HG02623 (cell line): ENCODE measurements around the gene ECHS1.
"Not testable (repeated sequence)": the region's sequence is repeated elsewhere in the genome, so short reads cannot be mapped to it uniquely, and the experiment has no call there.

Experiments used
- ATAC-seq: cut with Tn5 transposase; IDR thresholded peaks from one replicate; pipeline ENCODE4 v1.9.1; 2021; ENCODE audit warnings: moderate library complexity; ENCODE audit not compliant: unreplicated experiment

The ECHS1 gene

GRCh38 chr10:133379801-133380666 is 6.9 kb upstream of the ECHS1 start:
- no peak for ATAC-seq

DNA sequence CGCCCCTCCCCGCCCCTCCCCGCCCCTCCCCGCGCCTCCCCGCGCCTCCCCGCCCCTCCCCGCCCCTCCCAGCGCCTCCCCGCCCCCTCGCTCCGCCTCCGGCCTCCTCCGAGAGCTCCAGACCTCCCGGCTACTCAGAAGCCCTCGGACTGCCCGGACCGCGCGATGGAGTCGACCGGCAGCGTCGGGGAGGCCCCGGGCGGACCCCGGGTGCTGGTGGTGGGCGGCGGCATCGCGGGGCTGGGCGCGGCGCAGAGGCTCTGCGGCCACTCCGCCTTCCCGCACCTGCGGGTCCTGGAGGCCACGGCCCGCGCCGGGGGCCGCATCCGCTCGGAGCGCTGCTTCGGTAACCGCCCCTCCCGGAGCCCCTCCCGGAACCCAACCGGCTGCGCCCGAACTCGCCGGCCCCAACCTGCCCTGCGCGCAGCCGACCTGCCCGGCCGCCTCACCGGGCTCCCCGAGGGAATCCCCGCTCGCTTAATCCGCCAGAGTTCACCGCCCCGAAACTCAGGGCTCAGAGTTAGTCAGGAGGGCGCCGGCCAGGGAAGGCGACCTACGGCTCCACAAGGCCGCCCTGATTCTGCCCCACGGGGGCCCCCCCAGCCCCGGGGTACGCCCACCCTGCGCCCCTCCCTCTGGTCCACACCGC is 6.1 kb upstream of the ECHS1 start, which contains the start of gene PAOX:
TSS of gene PAOX (plus strand) at position 111 of the 649 bp plus-strand sequence. CDS start at position 166, 55 bp downstream.
- peak; percentile 50 for ATAC-seq

- ATAC-seq = no peak
Observed at GRCh38 chr10:133378251-133379096, 5.3 kb upstream of the ECHS1 start.

- no peak for ATAC-seq
Observed at GRCh38 chr10:133377818-133378250, 4.7 kb upstream of the ECHS1 start.

DNA sequence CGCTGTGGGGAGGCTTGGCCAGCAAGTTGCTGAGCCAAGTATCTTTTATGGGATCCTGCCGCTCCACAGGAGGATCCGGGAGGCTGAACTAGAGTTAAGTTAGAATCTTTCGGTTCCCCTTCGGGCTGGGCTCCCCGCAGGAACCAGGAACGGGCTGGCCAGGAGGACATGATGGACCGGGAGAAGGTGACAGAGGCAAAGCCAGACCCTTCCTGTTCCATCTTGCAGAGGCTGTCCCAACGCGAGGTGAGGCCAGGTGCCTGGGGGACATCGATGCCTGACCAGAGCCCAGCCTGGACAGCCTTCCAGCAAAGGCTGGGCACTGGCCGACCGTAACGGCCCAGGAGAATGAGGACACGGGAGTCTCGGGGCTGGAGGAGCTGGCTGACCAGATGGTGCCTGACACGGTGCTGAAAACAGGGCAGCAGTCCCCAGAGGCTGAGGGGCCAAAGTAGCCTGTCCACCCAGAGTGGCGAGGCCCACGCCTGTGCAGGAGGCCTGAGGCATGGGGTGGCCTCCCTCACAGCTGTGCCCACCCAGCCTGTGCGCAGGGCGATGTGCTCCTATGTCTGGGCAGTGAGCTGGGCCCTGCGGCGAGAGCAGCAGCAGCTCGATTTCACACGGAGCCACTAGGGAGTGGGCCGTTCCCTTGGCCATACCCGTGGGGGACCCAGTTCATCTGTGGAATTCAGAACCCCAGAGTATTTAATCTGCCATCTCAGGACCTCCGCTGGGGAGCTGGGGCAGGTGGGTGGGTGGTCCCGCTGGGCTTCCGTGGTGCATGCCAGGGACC is 4.1 kb upstream of the ECHS1 start:
- no peak for ATAC-seq

GRCh38 chr10:133376183-133376582 is 3.0 kb upstream of the ECHS1 start:
- not testable (repeated sequence) for ATAC-seq

DNA sequence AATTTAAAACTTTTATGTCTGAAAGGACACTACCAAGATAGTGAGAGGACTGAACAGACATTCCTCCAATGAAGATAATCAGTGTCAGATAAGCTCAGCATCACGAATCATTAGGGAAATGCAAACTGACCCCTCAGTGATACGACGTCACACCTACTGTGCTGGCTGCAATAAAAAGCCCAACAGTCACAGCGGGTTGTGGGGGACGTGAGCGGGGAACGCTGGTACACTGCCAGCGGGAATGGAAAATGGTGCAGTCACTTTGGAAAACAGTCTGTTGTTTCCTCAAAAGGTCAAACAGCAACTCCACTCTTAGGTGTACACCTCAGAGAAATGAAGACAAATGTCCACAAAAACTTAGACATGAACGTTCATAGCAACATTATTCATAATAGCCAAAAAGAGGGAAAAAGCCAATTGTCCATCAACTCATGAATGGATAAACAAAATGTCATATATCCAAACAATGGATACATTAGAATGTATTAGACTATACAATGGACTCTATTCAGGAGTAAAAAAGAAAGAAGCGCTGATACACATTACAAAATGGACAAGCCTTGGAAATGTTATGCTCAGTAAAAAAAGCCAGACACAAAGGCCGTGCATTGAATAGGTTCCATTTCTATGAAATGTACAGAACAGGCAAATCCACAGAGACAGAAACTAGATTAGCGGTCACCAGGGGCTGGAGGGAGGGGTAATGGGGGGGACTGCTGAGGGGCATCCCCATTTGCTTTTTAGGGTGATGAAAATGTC is 2.4 kb upstream of the ECHS1 start:
- no peak for ATAC-seq

GRCh38 chr10:133372507-133372906 is 647 bp downstream of the ECHS1 start:
- ATAC-seq = no peak

DNA sequence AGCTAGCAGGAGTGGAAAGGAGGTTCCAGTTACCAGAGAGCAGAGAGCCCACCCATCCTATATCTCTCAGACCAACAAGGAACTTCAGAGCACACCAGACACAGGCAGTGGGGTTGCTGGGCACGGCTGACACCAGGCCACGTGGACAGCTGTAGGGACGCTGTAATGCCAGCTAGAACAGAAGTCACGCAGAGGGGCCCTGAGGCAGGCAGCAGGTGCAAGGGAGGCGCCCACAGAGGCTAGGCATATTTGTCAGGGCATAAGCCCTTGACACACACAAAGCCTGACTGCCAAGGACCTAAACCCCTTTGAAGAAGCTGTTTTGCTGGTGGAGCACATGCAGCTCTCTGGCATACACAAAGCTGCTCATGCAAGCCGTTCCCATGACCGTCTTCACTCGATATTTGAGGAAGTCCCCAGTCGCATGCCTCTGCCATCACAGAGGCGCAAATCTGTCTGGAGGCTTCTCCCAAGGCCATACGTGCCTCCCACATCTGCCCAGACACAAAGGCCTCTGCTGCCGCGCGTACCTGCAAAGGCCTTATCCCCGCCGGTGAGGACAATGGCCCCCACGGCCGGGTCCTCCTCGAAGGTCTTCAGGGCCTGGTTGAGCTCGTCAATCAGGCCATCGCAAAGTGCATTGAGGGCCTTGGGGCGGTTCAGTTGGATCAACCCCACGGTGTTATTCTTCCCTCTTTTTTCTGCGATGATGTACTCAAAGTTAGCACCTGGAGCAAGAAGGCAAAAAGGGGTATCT is 2.9 kb downstream of the ECHS1 start:
- no peak for ATAC-seq

GRCh38 chr10:133368153-133368552 is 5.0 kb downstream of the ECHS1 start:
- no peak for ATAC-seq

DNA sequence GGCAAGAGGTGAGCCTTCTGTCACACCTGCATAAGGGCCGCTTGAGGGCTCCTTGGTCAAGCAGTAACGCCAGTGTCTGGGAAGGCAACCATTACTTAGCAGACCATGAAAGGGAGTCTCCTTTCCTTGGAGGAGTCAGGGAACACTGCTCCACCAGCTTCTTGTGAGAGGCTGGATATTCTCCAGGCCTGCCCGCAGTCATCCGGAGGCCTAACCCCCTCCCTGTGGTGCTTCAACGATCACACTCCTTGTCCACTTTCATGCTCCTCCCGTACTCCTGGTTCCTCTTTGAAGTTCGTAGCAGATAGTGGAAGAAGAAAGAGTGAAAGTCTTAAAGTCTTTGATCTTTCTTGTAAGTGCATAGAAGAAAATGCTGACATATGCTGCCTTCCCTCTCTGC is 5.7 kb downstream of the ECHS1 start:
- ATAC-seq = not testable (repeated sequence)

- ATAC-seq = no peak
Observed at GRCh38 chr10:133366751-133367150, 6.4 kb downstream of the ECHS1 start.

- no peak for ATAC-seq
Observed at GRCh38 chr10:133366130-133366478, 7.0 kb downstream of the ECHS1 start.

- no peak for ATAC-seq
Observed at GRCh38 chr10:133365461-133366129, 7.6 kb downstream of the ECHS1 start.

DNA sequence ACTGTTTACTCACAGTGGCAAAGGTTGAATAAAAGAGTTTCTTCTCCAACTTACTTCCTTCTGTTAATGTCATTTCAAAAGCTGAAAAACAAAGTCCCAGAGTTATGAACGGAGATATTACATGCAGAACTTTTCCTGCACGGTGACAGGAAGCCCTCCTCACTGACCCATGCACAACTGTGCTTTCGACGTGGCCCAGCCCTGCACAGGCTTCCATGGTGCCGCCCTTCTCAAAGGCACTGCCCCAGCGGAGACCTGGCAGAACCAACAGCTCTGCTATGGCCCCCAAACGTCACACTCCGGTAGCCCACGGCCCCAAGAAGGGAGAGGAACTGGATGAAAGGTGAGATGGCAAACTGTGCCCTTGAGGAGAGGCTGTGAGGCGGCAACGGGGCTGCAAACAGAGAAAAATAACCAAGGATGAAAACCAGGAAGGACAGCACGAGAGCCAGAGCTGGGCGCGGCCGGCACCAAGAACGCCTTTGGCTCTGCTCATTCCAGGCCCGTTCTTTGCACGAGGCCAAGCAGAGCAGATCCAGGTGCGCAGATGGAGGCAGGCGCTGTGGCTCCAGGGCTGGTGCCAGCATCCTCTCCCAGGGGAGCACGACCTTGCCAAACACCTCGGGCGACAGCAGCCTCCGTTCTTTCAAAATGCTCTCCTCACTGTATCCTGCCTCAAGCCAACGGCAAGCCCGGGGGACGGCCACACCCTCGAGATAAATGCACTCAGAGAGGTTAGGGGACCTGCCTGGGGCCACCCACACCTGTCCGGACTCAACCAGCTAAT is 8.3 kb downstream of the ECHS1 start:
- ATAC-seq = no peak

DNA sequence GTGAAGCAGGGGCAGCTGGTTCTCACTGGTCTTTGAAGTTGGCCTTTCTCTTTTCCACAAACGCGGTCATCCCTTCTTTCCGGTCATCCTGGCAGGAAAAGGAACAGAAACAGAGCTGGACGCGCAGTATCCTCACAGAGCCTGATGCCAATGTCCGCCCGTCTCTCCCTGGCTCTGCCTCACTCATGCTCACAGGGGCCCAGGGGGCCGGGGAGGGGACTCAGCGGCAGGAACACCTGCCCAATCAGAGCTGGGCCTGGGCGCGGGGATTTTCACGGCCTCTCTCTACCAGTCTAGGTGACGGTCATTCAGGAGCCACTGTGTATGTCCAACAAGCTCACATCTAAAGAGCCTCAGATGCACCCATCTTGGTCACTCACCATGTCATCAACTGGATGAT is 10.3 kb downstream of the ECHS1 start:
- ATAC-seq = no peak

- no peak for ATAC-seq
Observed at GRCh38 chr10:133361773-133362441, 11.2 kb downstream of the ECHS1 start.
